B cell (primary cell): ENCODE data around the gene RIPOR1. TPM values are rescaled to one million over a fixed set of nuclear protein-coding genes. Genes with fewer than 3 reads are reported as not detected.

Experiments
- ATAC-seq: fragments of 200-7000 bp; cut with Tn5 transposase; one replicate; pipeline ENCODE4 v1.10.0; 2021; ENCODE audit warnings: low read depth, mild to moderate bottlenecking, moderate number of reproducible peaks, moderate library complexity
- CTCF ChIA-PET: fragments of 350-600 bp; sonication (Branson Sonifier 250); formaldehyde crosslinking; loops from one replicate; lab custom pipeline; 2021; ENCODE audit warnings: antibody characterized with exemption, inconsistent platforms; lab: Charles Lee
- POLR2A ChIA-PET: fragments of 350-600 bp; sonication (Branson Sonifier 250); formaldehyde crosslinking; loops from one replicate; lab custom pipeline; 2021; ENCODE audit warnings: antibody characterized with exemption; lab: Charles Lee
- DNase-seq: peaks from one replicate; pipeline ENCODE4 v3.0.0; 2013
- H2AFZ ChIP-seq: 2 replicates; pipeline ENCODE4 v1.6.1; 2012; ENCODE audit warnings: mild to moderate bottlenecking, low read depth, low read length; ENCODE audit not compliant: insufficient read depth, poor library complexity, severe bottlenecking
- H3K27ac ChIP-seq, 2 donors: 1 replicate in 1 of 2; 2 replicates in 1 of 2; pipeline ENCODE4 v1.5.1; 2012 to 2013; ENCODE audit warnings: low read length in 2 of 2, mild to moderate bottlenecking in 2 of 2, moderate library complexity in 1 of 2
- H3K27me3 ChIP-seq, 4 experiments: fragments of 200-600 bp in 1 of 4; sonication (generic) in 1 of 4; replicated peaks in 1 of 4; 1 replicate in 2 of 4; 2 replicates in 2 of 4; pipeline versions ENCODE4 v1.6.1 to v1.7.0; 2013 to 2016; ENCODE audit warnings: low read length in 3 of 4, mild to moderate bottlenecking in 2 of 4, mixed read lengths in 1 of 4, moderate library complexity in 1 of 4; ENCODE audit not compliant: insufficient read depth in 4 of 4, control insufficient read depth in 3 of 4; ENCODE audit errors: control extremely low read depth in 1 of 4
- H3K36me3 ChIP-seq, 2 experiments: replicated peaks in 1 of 2; 1 replicate in 1 of 2; 2 replicates in 1 of 2; pipeline versions ENCODE4 v1.6.1 to v1.7.1; 2013; ENCODE audit warnings: low read length in 1 of 2; ENCODE audit not compliant: insufficient read depth in 2 of 2, control insufficient read depth in 1 of 2; ENCODE audit errors: control extremely low read depth in 1 of 2, extremely low read depth in 1 of 2
- H3K4me1 ChIP-seq, 2 donors: fragments of 200-600 bp in 1 of 2; sonication (generic) in 1 of 2; 1 replicate in 1 of 2; 2 replicates in 1 of 2; pipeline versions ENCODE4 v1.5.1 to v1.6.1; 2013 to 2017; ENCODE audit warnings: low read length in 2 of 2; ENCODE audit not compliant: control insufficient read depth in 2 of 2, insufficient read depth in 2 of 2
- H3K4me2 ChIP-seq: replicated peaks from 2 replicates; pipeline ENCODE3; 2012; ENCODE audit warnings: mild to moderate bottlenecking, low read depth, low read length; ENCODE audit not compliant: poor library complexity, severe bottlenecking
- H3K4me3 ChIP-seq, 5 experiments: fragments of 200-600 bp in 1 of 5; sonication (generic) in 1 of 5; 1 replicate in 3 of 5; 2 replicates in 2 of 5; pipeline versions ENCODE4 v1.5.1 to v1.7.0; 2011 to 2016; ENCODE audit warnings: low read length in 4 of 5, mild to moderate bottlenecking in 4 of 5, low read depth in 2 of 5, control low read depth in 1 of 5, moderate library complexity in 1 of 5; ENCODE audit not compliant: insufficient read depth in 1 of 5; ENCODE audit errors: control extremely low read depth in 1 of 5, extremely low read depth in 1 of 5
- H3K79me2 ChIP-seq: fragments of 200-600 bp; sonication (generic); one replicate; pipeline ENCODE4 v1.6.0; 2016; ENCODE audit warnings: low read length; ENCODE audit not compliant: control insufficient read depth, insufficient read depth
- H3K9ac ChIP-seq: fragments of 200-600 bp; sonication (generic); 2 replicates; pipeline ENCODE4 v1.6.1; 2017; ENCODE audit warnings: mild to moderate bottlenecking, low read length, moderate library complexity
- H3K9me3 ChIP-seq, 3 donors: one replicate each; pipeline versions ENCODE4 v1.6.1 to v1.7.1; 2013; ENCODE audit warnings: low read length in 2 of 3; ENCODE audit not compliant: control insufficient read depth in 2 of 3, insufficient read depth in 1 of 3; ENCODE audit errors: control extremely low read depth in 1 of 3
- H4K20me1 ChIP-seq: 2 replicates; pipeline ENCODE4 v1.6.0; 2012; ENCODE audit warnings: mild to moderate bottlenecking, low read length; ENCODE audit not compliant: insufficient read depth, control insufficient read depth, poor library complexity, severe bottlenecking
- H3K27ac Mint-ChIP-seq: one replicate; pipeline ENCODE4 v1.8.0; 2021; ENCODE audit warnings: mixed read lengths
- H3K27me3 Mint-ChIP-seq: one replicate; pipeline ENCODE4 v1.8.0; 2021; ENCODE audit warnings: mixed read lengths
- H3K4me1 Mint-ChIP-seq: one replicate; pipeline ENCODE4 v1.8.0; 2021; ENCODE audit warnings: mixed read lengths
- H3K4me3 Mint-ChIP-seq: one replicate; pipeline ENCODE4 v1.8.0; 2021; ENCODE audit warnings: mixed read lengths
- H3K9me3 Mint-ChIP-seq: one replicate; pipeline ENCODE4 v1.8.0; 2022; ENCODE audit warnings: mixed read lengths; ENCODE audit not compliant: insufficient read depth
- CTCF ChIP-seq: fragments of 200-600 bp; IDR thresholded peaks from one replicate; pipeline ENCODE4 v1.8.0; 2022; ENCODE audit warnings: antibody characterized with exemption, mild to moderate bottlenecking
- EZH2 ChIP-seq: IDR thresholded peaks from 2 replicates; pipeline ENCODE4 v1.6.1; 2012; ENCODE audit warnings: borderline replicate concordance, low read depth, mild to moderate bottlenecking, moderate library complexity, low read length; ENCODE audit not compliant: insufficient read depth, poor library complexity, severe bottlenecking
- WGBS: methylation state at CpG from one replicate; pipeline ENCODE4 v1.1.5; 2013; ENCODE audit warnings: missing lambda C conversion rate; ENCODE audit not compliant: insufficient coverage; 5-methylcytosine and 5-hydroxymethylcytosine counted together
- intact Hi-C: fragments of 100-400 bp; cut with micrococcal nuclease; formaldehyde crosslinking; loops from one replicate; pipeline ENCODE4 v1.10.0; 2022
- polyA plus RNA-seq: library from polyadenylated mRNA; depleted of rRNA; stranded (reverse); fragments of >200 nt; gene quantifications from 2 replicates; pipeline ENCODE4 v1.2.3, GENCODE V29; 2012
- total RNA-seq, 2 donors: library from RNA; stranded (reverse); fragments of 120-200 nt in 1 of 2; gene quantifications; 1 replicate in 1 of 2; 2 replicates in 1 of 2; pipeline versions ENCODE4 v1.2.3 to v1.2.4, GENCODE V29; 2013 to 2022

Gene RIPOR1
- total and polyA plus RNA-seq, 2 donors (not counting 1 experiment from before 2014, with no cell fraction given), result 124 to 363 TPM

DNA sequence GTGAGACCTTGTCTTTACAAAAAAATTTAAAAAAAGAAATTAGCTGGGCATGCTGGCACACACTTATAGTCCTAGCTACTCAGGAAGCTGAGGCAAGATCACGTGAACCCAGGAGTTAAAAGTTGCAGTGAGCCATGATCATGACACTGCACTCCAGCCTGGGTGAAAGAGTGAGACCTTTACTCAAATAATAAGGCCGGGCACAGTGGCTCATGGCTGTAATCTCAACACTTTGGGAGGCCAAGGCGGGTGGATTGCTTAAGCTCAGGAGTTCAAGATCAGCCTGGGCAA lies 11.5 kb upstream of the RIPOR1 start:
- Mint-ChIP-seq H3K9me3 (no peaks in the 10 kb centered on the region), H3K27me3 (no peaks in the 10 kb centered on the region), H3K27ac (peak overlapping the region; percentile 98), H3K4me3 (peak overlapping the region; percentile 47), H3K4me1 (peaks cover 79% of the 10 kb centered on the region)
- intact Hi-C loops, result loop anchor here (2.0 to 5.0 kb wide), 2 partner anchors 14 to 475 kb away; no protein-coding TSS in a partner anchor
- ChIA-PET POLR2A (interaction anchor here (0.6 to 3.7 kb wide), 11 partner anchors 8 to 419 kb away, joined by 3 to 17 read pairs (median 5); partner anchors contain the start of genes ATP6V0D1, PSMB10 and RIPOR1), CTCF (interaction anchor here (0.8 to 18.8 kb wide), 14 partner anchors 9 to 155 kb away, joined by 4 to 817 read pairs (median 8); partner anchors contain the start of genes AGRP, ATP6V0D1, CARMIL2 and CTCF)
- Histone ChIP-seq H3K27ac (peak overlapping the region; percentile 94 to 96), H3K79me2 (peaks cover 24% of the 10 kb centered on the region), H3K36me3 (no peaks in the 10 kb centered on the region), H2AFZ (no peak overlapping the region), H3K4me2 (peak overlapping the region; percentile 88), H3K27me3 (no peaks in the 10 kb centered on the region), H3K4me3 (no peak overlapping the region), H3K9ac (peak overlapping the region; percentile 19), H3K9me3 (no peaks in the 10 kb centered on the region), H4K20me1 (no peaks in the 10 kb centered on the region), H3K4me1 (peaks cover 75 to 95% of the 10 kb centered on the region in 2 donors)
- DNase-seq (peak; percentile 33), ATAC-seq (no peak)
- no peak for TF ChIP-seq EZH2
- no peak for TF ChIP-seq CTCF
- 41% methylated on average over 3 of the region's 3 CpGs for WGBS
